Measurements from ENCODE around the gene CST5.
"Not testable (repeated sequence)": the region's sequence is repeated elsewhere in the genome, so short reads cannot be mapped to it uniquely, and the experiment has no call there.

Gene CST5

GRCh38 chr20:23832775-23833513 lies 46.6 kb downstream of the CST5 start:
- no peak for DNase-seq

- not testable (repeated sequence) for DNase-seq
These were observed 47.6 kb downstream of the CST5 start for GRCh38 chr20:23831961-23832360.

- DNase-seq: no peak
These were observed 53.0 kb downstream of the CST5 start, which contains the start of gene CST2 for GRCh38 chr20:23826541-23827021. CST2 (minus strand) TSS chr20:23826729; CDS start chr20:23826660, 69 bp downstream.

All from NCI-H1092 (cell line).